Measurements from ENCODE around the gene DPPA4. TPM values are rescaled to one million over a fixed set of nuclear protein-coding genes. Genes with fewer than 3 reads are reported as not detected.
"Not testable (repeated sequence)": the region's sequence is repeated elsewhere in the genome, so short reads cannot be mapped to it uniquely, and the experiment has no call there.

Gene DPPA4
- total RNA-seq (2014; rRNA removed; shearing (Covaris generic)), result 0.10 and 0.60 TPM in 2 replicates

- DNase-seq (ENCODE audit: low read depth), result no peak
Measured at GRCh38 chr3:109337393-109337792, at the start of gene DPPA4. Gene DPPA4 (minus strand): TSS chr3:109337546. CDS start chr3:109337517, 29 bp downstream.

GRCh38 chr3:109385442-109386318 is 48.3 kb upstream of the DPPA4 start:
- no peak for DNase-seq (ENCODE audit: low read depth)

GRCh38 chr3:109384164-109384563 is 46.8 kb upstream of the DPPA4 start:
- no peak for DNase-seq (ENCODE audit: low read depth)

- no peak for DNase-seq (ENCODE audit: low read depth)
Measured at GRCh38 chr3:109382588-109382987, 45.2 kb upstream of the DPPA4 start.

GRCh38 chr3:109375975-109376374 is 38.6 kb upstream of the DPPA4 start:
- no peak for DNase-seq (ENCODE audit: low read depth)

GRCh38 chr3:109374434-109374833 is 37.1 kb upstream of the DPPA4 start:
- not testable (repeated sequence) for DNase-seq (ENCODE audit: low read depth)

- DNase-seq (ENCODE audit: low read depth), result no peak
Measured at GRCh38 chr3:109373933-109374332, 36.6 kb upstream of the DPPA4 start.

- no peak for DNase-seq (ENCODE audit: low read depth)
Measured at GRCh38 chr3:109372639-109373038, 35.3 kb upstream of the DPPA4 start.

- DNase-seq (ENCODE audit: low read depth), result peak; percentile 14
Measured at GRCh38 chr3:109369510-109369909, 32.2 kb upstream of the DPPA4 start.

GRCh38 chr3:109364088-109364487 is 26.7 kb upstream of the DPPA4 start:
- no peak for DNase-seq (ENCODE audit: low read depth)

- no peak for DNase-seq (ENCODE audit: low read depth)
Measured at GRCh38 chr3:109363634-109364033, 26.3 kb upstream of the DPPA4 start.

GRCh38 chr3:109362823-109363222 is 25.5 kb upstream of the DPPA4 start:
- DNase-seq (ENCODE audit: low read depth), result no peak

- DNase-seq (ENCODE audit: low read depth), result not testable (repeated sequence)
Measured at GRCh38 chr3:109358809-109359208, 21.5 kb upstream of the DPPA4 start.

- no peak for DNase-seq (ENCODE audit: low read depth)
Measured at GRCh38 chr3:109356442-109357155, 19.3 kb upstream of the DPPA4 start.

- no peak for DNase-seq (ENCODE audit: low read depth)
Measured at GRCh38 chr3:109355625-109356441, 18.5 kb upstream of the DPPA4 start.

- no peak for DNase-seq (ENCODE audit: low read depth)
Measured at GRCh38 chr3:109353057-109353456, 15.7 kb upstream of the DPPA4 start.

- no peak for DNase-seq (ENCODE audit: low read depth)
Measured at GRCh38 chr3:109351231-109351630, 13.9 kb upstream of the DPPA4 start.

GRCh38 chr3:109346770-109347295 is 9.5 kb upstream of the DPPA4 start:
- no peak for DNase-seq (ENCODE audit: low read depth)

- DNase-seq (ENCODE audit: low read depth), result no peak
Measured at GRCh38 chr3:109346099-109346498, 8.8 kb upstream of the DPPA4 start.

GRCh38 chr3:109339714-109340648 is 2.6 kb upstream of the DPPA4 start:
- no peak for DNase-seq (ENCODE audit: low read depth)

- no peak for DNase-seq (ENCODE audit: low read depth)
Measured at GRCh38 chr3:109339197-109339596, 1.9 kb upstream of the DPPA4 start.
